Inferior parietal cortex (tissue), 1 donor: ENCODE data around the gene OR6C3.
"Not testable (repeated sequence)": the region's sequence is repeated elsewhere in the genome, so short reads cannot be mapped to it uniquely, and the experiment has no call there.

Source experiments
- DNase-seq: peaks from one replicate; pipeline ENCODE4 v3.0.0-alpha.2; 2016; ENCODE audit errors: extremely low spot score

OR6C3 gene

GRCh38 chr12:55330446-55330845, at the start of gene OR6C3:
Gene OR6C3, plus strand, starts transcription at chr12:55330746. Its CDS starts 955 bp downstream, at chr12:55331701.
- no peak for DNase-seq

GRCh38 chr12:55280991-55281390, 49.6 kb upstream of the OR6C3 start:
- DNase-seq: peak; percentile 8

- no peak for DNase-seq
Observed at GRCh38 chr12:55289999-55290398, 40.5 kb upstream of the OR6C3 start.

DNA sequence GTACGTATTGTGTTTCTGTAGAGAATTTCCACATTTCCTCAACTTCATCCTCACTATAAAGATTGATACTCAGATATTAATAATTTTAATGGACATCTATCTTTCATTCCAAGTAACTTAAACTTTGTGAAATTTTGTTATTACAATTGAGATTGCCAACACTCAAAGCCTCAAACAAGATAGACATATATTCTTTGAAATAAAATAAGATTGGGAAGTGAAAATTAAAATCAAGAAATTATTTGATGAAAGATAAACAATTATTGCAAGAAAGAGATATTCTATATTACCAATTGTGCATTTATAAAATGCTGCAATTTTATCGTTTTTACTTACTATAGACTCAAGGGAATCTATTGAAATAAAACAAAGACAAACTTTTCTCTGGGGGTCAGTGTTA, 34.1 kb upstream of the OR6C3 start, which contains the start of gene OR6C6:
OR6C6 (minus strand) TSS at position 101 of the 400 bp plus-strand sequence. CDS start 1,337 bp downstream, outside the sequence.
- no peak for DNase-seq

DNA sequence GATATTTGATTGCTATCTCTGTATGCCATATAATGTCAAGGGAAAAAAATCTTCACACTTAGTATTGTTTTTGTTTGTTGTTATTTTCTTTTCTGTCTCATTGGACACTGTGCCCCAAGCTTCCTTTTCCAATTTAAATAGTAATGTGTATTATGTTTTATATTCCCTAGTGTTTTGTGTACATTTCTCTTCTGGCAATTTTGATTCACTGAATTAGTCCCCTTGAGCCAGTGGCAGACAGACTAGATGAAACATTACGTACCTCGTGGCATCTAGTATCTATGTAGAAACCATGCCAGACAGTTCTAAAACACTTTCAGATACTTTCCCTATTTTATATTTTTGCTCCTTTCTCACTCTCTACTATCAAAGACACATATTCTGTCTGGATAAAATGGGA, 16.5 kb upstream of the OR6C3 start, which contains the start of gene OR6C1:
OR6C1 (plus strand) TSS at position 301 of the 400 bp plus-strand sequence. CDS start 6,257 bp downstream, outside the sequence.
- DNase-seq: no peak

DNA sequence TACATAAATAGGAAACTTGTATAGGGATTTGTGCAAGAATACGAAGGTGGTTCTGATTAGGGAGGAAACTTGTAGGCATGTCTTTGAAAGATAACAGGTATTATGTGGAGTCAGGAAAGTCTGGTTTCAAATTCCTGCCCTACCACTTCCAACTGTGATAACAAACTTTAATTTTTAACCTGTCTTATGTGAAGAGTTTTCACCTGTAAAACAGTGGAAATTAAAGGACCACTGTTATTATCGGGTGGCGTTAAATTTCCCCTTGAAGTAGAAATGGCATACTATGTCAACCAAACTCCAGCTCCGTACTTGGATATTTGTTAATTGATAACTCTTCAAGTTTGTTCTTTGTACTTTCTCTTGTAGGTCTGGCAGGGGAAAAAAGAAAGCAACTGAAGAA, 10.3 kb upstream of the OR6C3 start:
- DNase-seq: no peak

GRCh38 chr12:55325801-55326200, 4.7 kb upstream of the OR6C3 start:
- DNase-seq: not testable (repeated sequence)

GRCh38 chr12:55336002-55336401, 5.5 kb downstream of the OR6C3 start:
- no peak for DNase-seq

GRCh38 chr12:55355338-55355737, 24.8 kb downstream of the OR6C3 start:
- DNase-seq: not testable (repeated sequence)

DNA sequence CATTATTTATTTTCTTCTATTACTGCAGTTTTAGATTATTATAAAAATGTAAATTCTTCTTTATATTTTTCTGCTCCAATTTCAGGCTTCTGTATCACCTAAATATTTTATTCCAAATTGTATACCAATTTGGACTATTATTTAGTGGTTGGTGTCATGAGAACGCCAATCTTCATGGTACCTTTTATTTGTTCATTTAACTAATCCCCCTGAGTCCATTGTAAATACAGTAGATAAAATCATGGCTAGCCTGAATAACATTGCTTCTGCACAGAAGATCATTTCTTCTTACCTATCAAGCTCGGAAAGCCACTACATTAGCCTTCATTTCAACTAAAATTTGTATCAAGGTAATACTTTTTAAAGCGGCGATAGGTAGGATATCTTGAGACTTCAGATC, 32.1 kb downstream of the OR6C3 start, which contains the start of gene OR6C75:
OR6C75 (plus strand) TSS at position 301 of the 400 bp plus-strand sequence. CDS start 2,136 bp downstream, outside the sequence.
- DNase-seq: no peak

DNA sequence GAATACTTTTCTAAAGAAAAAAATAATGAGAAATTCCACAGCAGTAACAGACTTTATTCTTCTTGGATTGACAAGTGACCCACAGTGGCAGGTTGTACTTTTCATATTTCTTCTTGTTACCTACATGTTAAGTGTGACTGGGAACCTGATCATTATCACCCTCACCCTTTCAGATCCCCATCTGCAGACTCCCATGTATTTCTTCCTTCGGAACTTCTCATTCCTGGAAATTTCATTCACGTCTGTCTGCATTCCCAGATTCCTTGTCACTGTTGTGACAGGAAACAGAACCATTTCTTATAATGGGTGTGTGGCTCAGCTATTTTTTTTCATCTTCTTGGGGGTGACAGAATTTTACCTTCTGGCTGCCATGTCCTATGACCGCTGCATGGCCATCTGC, 34.5 kb downstream of the OR6C3 start:
- DNase-seq: no peak

GRCh38 chr12:55372521-55372920, 42.0 kb downstream of the OR6C3 start:
- DNase-seq: no peak
